HG03558 (cell line): ENCODE data around the gene LRGUK.
"Not testable (repeated sequence)": the region's sequence is repeated elsewhere in the genome, so short reads cannot be mapped to it uniquely, and the experiment has no call there.

Experiments
- ATAC-seq: cut with Tn5 transposase; IDR thresholded peaks from one replicate; pipeline ENCODE4 v1.9.1; 2021; ENCODE audit warnings: moderate number of reproducible peaks; ENCODE audit not compliant: unreplicated experiment; ENCODE audit errors: extremely low read depth

Gene LRGUK

GRCh38 chr7:134220236-134220635 lies 93.1 kb downstream of the LRGUK start:
- no peak for ATAC-seq

- not testable (repeated sequence) for ATAC-seq
Observed at GRCh38 chr7:134231296-134231695, 104.2 kb downstream of the LRGUK start.

GRCh38 chr7:134234216-134234615 lies 107.1 kb downstream of the LRGUK start:
- ATAC-seq: no peak

GRCh38 chr7:134245253-134245652 lies 118.1 kb downstream of the LRGUK start:
- ATAC-seq: no peak

GRCh38 chr7:134246347-134246746 lies 119.2 kb downstream of the LRGUK start:
- no peak for ATAC-seq

GRCh38 chr7:134246761-134247160 lies 119.6 kb downstream of the LRGUK start:
- no peak for ATAC-seq

GRCh38 chr7:134248196-134248595 lies 121.1 kb downstream of the LRGUK start:
- ATAC-seq: no peak

- no peak for ATAC-seq
Observed at GRCh38 chr7:134254311-134254710, 127.2 kb downstream of the LRGUK start.

GRCh38 chr7:134255814-134256213 lies 128.7 kb downstream of the LRGUK start:
- no peak for ATAC-seq

- no peak for ATAC-seq
Observed at GRCh38 chr7:134262322-134262721, 135.2 kb downstream of the LRGUK start.

GRCh38 chr7:134276951-134277350 lies 149.8 kb downstream of the LRGUK start:
- no peak for ATAC-seq

- no peak for ATAC-seq
Observed at GRCh38 chr7:134278502-134279153, 151.5 kb downstream of the LRGUK start.

GRCh38 chr7:134279336-134279735 lies 152.2 kb downstream of the LRGUK start:
- no peak for ATAC-seq

GRCh38 chr7:134279898-134280297 lies 152.8 kb downstream of the LRGUK start:
- no peak for ATAC-seq

- no peak for ATAC-seq
Observed at GRCh38 chr7:134280508-134280907, 153.4 kb downstream of the LRGUK start.

- ATAC-seq: no peak
Observed at GRCh38 chr7:134284011-134284410, 156.9 kb downstream of the LRGUK start.

GRCh38 chr7:134284952-134285351 lies 157.8 kb downstream of the LRGUK start:
- ATAC-seq: no peak

GRCh38 chr7:134287916-134288659 lies 160.9 kb downstream of the LRGUK start:
- ATAC-seq: no peak

- no peak for ATAC-seq
Observed at GRCh38 chr7:134289423-134289822, 162.3 kb downstream of the LRGUK start.

GRCh38 chr7:134289841-134290240 lies 162.7 kb downstream of the LRGUK start:
- no peak for ATAC-seq

- ATAC-seq: no peak
Observed at GRCh38 chr7:134290286-134290685, 163.1 kb downstream of the LRGUK start.
